ENCODE measurements around the gene FAM3D. TPM values are rescaled to one million over a fixed set of nuclear protein-coding genes. Genes with fewer than 3 reads are reported as not detected.
"Not testable (repeated sequence)": the region's sequence is repeated elsewhere in the genome, so short reads cannot be mapped to it uniquely, and the experiment has no call there.

The FAM3D gene
- total RNA-seq, 1 experiment from 2014 or later, result not detected

DNA sequence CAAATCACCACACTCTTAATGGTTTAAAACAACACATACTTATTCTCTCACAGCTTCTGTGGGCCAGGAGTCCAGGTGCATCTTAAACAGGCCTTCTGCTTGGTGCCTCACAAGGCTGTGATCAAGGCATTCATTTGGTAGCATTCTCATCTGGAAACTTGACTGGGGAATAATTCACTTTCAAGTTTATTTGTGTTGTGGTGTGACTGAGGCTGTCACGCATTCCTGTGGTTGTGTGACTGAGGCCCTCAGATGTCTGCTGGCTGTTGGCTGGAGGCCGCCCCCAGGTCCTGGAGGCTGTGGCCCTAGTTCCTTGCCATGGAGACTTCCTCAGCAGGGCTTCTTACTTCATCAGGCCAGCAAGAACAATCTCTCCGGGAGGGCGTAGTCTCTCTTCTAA is 16.9 kb upstream of the FAM3D start:
- peak; percentile 87 for DNase-seq (ENCODE audit: low read depth)

DNA sequence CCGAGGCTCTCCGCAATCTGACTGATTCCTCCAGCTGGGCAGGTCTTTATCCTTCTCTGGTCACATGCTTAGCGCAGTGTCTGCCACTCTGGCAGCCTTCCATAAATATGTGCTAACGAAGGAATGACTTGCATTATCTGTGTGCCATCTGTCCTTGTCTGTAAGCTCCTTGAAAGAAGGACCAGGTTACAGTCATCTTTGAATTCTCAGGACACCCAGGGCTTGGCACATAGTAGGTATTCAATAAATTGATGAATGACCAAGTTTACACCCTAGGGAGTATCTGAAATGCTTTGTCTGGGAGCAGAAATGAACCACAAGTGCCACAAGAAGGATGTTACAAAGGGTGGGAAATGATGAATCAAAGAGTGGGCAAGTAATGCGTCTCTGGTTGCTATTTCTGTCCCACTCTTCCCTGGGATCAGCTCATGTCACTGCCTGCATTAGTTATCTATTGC is 16.5 kb upstream of the FAM3D start:
- DNase-seq (ENCODE audit: low read depth), result no peak

DNA sequence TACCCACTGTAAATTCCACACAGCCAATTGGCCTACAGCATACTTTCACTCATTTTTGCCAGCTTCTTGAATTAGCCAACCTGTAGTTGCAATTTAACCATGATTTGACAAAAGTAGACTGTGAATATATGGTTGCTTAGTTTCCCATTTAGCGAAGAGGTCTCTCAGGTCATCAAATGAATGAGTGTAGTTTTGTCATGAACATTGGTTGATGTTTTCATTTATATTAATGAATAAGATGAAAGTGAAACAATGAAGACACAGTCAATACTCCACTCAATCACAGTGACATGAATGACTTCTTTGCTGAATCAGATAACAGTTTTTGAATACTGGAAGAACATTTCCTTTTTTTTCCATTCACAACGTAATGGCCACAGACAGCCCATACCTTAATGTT is 15.3 kb upstream of the FAM3D start:
- DNase-seq (ENCODE audit: low read depth), result no peak

DNA sequence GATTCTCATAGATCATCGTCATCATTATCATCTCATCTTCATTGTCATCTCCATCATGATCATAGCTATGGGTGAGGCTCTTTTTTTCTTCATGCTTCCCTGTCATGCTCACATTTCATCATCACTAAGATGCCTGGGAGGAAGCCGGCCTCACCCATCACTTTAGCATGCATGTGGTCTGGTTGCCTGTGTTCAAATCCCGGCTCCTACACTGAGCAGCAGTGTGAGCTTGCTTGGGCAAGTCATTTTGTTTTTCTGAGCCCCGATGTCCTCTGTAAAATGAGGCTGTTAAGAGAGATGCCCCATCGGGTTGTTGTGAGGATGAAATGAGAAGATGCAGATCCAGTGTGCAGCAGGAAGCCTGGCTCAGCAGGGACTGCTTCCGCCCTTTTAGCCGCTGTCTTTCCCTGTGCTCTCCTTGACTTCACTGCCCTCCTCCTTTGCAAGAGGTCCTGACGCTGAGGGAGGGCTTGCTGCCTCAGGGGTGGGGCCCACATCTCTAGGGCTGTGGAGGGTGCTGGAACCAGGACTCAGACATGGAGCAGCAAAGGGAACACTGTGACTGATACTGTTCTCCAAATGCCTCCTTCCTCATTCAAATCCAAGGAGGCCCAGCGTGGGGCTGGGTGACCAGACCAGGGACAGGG is 14.4 kb upstream of the FAM3D start:
- DNase-seq (ENCODE audit: low read depth), result no peak

DNA sequence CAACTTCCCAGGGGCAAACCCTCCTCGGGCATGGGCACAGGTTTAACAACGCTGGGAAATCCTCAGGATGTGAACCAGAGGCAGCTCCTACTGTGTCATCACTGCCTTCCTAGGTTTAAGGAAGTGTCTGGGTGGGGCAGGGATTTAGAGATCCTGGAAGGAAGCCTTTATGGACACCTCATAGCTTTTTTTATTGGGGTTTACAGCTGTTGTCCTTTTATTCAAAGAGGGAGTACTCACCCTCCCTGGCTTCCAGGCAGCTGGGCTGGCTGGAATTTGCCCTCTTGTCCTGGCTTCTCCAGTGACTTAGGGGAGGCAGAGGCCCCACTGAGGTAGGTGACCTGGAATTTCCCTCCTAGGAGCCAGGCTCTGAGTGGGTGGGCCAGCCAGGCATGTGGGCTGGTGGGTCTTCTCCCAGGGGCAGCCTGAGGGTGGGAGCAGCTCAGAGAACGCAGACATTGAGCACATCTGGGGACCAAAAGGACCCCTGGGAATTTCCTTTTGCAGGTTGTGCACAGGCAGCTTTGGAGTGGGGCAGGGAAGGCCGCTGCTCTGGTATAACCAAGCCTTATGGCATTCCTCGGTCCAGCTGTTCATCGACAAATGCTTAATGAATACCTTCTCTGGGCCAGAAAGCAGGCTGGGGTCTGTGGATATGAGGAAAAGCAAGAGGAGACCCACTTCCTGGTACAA is 13.5 kb upstream of the FAM3D start:
- no peak for DNase-seq (ENCODE audit: low read depth)

DNA sequence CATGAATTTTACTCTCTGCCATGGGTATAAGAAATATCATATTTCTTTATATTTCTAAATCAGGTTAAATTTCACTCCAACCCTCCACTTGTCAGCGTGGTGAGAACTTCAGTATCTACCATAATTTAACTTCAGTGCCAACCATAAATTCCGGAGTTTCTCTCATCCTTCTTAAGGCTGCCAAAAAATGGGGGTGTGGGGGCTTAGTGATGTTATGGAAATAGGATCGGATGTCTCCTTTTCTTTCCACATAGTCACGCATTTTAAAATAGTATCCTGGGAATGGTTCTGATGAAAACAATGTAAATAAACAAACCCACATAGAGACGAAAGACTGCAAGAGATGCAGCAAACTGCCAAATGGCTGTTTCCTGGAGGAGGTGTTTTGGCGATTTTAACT is 12.9 kb upstream of the FAM3D start:
- no peak for DNase-seq (ENCODE audit: low read depth)

DNA sequence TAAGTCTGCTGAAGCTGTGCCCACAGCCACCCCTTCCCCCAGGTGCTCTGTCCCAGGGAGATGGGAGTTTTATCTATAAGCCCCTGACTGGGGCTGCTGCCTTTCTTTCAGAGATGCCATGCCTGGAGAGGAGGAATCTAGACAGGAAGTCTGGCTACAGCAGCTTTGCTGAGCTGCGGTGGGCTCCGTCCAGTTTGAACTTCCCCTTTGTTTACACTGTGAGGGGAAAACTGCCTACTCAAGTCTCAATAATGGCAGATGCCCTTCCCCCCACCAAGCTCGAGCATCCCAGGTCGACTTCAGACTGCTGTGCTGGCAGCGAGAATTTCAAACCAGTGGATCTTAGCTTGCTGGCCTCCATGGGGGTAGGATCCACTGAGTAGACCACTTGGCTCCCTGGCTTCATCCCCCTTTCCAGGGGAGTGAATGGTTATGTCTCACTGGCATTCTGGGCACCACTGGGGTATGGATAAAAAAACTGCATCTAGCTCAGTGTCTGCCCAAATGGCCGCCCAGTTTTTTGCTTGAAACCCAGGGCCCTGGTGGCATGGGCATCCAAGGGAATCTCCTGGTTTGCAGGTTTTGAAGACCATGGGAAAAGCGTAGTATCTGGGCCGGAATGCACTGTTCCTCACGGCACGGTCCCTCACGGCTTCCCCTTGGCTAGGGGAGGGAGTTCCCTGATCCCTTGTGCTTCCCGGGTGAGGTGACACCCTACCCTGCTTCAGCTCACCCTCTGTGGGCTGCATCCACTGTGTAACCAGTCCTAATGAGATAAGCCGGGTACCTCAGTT is 11.8 kb upstream of the FAM3D start:
- not testable (repeated sequence) for DNase-seq (ENCODE audit: low read depth)

DNA sequence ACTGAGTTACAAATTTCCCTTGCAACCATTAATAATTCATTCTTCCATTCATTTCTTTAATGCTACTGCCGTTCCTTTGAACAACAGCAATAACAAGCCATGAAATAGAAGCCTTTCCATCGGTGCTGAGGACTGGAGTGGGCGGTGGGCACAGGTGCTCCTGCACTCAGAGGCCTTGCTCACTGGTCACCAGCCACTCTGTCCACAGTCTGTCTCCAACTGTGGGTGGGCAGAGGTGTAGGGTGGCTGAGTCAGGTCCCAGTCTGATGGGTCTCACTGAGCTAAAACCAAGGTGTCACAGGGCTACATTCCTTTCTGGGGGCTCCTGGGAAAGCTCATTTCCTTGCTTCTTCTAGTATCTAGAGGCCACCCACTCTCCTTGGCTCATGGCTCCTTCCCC is 6.3 kb upstream of the FAM3D start:
- DNase-seq (ENCODE audit: low read depth), result no peak

DNA sequence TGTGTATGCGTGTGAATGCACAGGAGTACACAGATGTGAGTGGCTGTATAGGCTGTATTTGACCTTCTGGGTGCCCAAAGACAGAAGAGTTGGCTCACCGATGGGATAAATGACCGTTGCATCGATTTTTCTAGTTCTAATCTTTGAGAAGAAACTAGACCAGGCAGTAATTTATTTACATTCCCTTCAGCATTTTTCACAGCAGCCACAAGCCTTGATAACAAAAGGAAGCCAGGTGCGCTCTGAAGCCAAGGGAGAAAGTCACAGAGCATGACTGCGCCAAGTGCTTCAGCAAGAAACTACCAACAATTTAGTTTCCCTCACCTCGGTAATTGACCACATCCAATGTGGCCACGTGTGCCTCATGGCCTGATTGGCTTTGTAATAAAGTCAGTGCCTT is 5.9 kb upstream of the FAM3D start:
- no peak for DNase-seq (ENCODE audit: low read depth)

DNA sequence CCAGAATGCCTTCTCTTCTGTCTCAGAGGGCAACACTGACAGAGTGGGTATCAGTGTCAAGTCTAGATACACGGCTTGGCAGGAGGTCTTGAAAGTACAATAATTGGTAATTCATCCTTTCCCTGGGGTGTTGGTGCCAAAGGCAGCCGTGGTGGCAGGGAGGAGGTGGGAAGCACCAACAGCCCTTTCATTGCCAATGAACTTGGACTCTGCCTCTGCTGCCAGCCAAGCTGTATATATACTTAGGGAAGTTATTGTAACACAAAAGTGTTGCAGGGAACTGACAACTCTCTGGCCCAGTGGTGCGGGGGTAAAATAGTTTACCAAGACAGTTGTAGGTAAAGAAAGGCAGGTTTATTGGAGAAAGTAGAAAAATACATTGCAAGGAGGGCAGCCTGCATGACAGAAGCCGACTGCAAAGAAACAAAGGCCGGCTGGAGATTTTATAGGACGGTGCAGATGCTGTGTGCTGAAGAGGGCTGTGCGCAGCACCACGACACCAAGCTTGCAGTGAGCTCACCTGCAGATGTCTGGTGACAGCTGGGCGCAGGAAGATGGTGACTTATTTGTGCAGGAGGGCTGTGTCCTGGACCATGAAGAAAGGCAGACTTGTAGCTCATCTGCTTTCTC is 4.0 kb upstream of the FAM3D start:
- DNase-seq (ENCODE audit: low read depth), result no peak

DNA sequence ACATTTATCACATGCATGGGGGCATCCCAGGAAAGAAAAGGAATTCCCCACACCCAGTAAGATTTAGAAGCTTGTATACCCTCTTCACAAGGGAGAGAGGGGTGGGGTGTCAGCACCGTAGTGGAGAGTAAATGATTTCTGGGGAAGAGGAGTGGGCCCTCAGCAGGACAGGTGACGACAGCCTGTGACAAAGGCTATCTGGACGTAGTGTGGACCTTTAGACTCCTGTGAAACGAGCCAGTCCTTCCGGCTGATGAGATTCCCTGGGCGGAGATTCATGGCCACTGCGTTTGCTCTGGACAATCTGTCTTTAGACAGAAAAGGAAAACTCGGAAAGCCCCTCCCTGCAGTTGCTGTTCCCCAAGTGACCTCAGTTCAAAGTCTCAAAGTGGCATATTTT is 1.7 kb upstream of the FAM3D start:
- no peak for DNase-seq (ENCODE audit: low read depth)

DNA sequence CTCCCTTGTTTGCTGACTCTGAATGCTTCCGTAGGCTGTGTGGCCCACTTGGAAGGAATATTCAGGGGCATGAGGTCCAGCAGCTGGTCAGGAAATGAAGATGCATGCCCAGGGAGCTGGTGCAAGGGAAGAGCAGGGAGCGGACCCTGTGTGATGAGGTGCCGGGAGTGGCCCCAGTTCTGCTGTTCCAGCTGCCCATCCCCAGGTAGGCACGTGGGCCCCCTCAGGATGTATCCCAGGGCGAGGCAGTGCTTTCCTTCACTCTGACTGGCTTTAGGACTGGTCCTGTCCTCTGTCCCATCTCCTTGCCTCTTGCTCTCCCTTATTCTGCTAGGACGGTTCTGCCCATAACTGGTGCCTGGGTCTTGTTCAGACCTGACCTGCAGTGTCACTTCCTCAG is 1.1 kb upstream of the FAM3D start:
- DNase-seq (ENCODE audit: low read depth), result no peak

DNA sequence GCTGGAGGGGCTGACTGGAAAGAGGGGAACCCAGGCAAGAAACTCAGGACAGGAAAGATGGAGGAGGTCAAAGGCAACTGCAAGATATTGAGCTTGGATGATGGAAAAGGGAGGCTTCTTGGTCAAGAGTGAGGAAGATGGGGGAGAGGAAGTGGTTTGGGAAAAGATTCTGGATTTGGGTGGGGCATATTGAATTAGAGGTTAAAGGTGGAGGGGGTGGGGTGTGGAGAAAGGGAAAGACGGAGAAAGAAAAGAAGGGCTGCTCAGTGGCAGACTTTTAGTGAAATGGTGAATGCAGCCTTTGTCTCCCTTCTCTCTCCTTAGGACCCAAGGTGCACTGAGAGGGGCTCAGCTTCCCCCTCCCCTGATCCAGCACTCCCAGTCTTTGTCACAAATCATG is 655 bp upstream of the FAM3D start:
- DNase-seq (ENCODE audit: low read depth), result no peak

DNA sequence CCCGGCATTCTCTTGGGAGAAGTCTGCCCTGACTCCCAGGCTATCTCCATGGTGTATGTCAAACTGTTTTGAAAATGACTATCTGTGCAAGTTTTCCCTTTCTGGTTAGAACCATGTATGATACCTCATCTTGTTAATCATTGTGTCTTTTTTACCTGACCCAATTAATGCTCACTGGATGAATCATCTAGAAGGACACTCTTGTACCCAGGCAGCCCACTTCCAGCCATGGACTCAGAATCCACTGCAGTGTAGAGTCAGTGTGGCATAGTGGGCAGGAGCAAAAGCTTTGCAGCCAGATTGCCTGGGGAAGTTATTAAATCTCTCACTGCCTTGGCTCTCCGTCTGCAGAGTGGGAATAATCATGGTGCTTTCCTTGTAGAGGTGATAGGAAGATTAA is 1.2 kb downstream of the FAM3D start:
- DNase-seq (ENCODE audit: low read depth), result no peak

DNA sequence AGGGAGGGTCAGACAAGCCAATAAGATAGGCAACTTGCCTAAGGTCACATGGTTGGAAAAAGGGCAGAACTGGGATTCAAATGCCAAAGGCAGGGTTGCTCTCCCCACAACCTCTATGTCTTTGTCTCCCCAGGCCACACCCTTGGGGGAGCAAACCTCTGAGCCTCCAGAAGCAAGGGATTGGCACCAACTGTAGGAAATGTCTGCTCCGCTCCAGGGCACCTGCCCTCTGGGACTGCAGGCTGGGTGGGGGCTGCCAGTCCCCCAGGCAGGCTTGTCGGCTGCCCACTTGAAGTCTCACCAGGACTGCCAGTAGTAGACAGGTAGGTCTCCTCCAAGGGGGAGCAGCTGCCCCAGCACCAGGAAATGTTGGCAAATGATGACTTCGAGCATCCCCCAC is 2.0 kb downstream of the FAM3D start:
- DNase-seq (ENCODE audit: low read depth), result no peak

DNA sequence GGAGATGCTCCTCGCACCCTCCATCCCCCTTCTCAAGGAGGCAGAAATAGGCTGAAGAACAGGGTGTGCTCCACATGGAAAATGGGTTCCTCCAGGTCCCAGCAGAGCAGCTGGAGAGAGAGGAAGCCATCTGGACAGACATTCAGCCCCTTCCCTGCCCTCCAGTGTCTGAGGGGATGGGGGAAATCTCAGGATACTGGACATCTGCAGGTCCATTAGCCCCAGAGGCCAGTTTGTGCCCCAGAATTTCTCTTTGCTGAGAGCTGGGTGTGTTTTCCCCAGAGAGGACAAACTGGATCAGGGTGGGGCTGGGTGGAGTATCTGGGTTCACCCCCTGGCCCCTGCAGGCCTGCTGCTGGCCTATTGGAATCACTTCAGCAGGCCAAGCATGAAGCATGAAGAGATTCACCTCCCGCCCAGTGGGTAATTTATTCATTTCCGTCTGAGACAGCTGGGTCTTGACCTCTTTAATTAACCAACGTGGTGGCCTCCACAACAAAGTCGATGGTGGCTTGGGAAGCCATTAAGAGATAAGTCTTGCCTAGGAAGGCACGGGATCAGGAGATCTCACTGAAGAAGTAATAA is 4.6 kb downstream of the FAM3D start:
- no peak for DNase-seq (ENCODE audit: low read depth)

DNA sequence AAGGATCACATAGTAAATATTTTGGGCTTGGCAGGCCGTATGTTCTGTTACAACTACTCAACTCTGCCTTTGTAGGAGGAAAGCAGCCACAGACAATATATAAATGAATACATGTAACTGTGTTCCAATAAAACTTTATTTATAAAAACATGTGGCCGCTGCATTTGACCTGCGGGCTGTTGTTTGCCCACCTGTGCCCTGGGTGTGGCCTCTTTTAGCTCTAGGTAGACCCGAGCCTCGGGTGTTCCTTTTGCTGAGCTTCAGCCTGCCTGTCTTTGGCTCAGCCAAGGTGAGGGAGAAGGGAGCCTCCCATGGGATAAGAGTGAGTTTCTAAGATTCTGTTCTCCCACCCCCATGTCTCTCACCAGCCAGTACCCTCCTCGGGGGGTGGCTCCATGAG is 5.6 kb downstream of the FAM3D start:
- DNase-seq (ENCODE audit: low read depth), result no peak

DNA sequence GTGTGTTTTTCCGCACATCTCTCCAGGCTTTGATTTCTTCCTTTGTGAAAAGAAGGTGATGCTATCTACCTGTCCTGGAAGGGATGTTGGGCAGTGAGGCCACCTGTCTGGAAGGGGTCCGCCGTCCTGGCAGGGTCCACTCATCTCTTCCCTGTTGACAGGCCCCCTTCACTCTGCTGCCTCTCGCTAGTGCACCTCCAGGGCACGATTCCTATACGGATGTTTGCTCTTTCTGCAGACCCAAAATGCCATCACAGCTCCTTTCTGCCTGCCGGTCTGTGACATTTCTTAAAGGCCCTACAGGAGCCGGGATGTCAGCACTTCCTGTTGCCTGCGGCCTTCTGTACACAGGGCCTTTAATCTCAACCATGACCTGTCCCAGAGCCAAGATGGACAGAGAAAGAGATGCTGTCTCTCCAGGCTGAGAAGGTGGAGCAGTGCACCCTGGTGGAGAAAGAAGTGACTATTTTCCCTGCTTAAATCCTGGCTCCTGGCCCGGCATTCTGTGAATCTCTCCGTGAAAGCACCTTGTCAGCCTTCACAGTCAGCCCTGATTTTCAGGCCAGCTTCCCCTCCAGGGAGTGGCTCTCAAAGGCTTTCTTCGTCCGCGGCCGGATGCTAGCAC is 7.4 kb downstream of the FAM3D start:
- DNase-seq (ENCODE audit: low read depth), result peak; percentile 42

DNA sequence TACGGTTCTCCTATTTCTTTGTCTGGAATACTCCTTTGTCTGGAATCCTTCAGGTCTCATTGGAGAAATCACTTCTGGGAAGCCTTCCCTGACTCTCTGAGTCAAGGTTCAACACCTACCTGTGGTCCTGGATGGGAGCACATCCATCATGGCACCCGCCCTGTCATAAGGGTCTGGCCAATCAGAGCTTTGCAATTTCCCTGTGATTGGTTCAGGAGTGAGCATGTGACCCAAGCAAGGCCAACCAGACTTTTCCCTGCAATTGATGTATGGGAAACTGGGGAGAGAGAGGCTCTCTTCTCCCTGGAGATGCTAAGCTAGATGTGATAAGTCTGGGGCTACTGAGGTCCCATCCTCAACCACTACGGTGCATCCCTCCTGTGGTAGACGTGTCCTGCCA is 8.1 kb downstream of the FAM3D start:
- no peak for DNase-seq (ENCODE audit: low read depth)

DNA sequence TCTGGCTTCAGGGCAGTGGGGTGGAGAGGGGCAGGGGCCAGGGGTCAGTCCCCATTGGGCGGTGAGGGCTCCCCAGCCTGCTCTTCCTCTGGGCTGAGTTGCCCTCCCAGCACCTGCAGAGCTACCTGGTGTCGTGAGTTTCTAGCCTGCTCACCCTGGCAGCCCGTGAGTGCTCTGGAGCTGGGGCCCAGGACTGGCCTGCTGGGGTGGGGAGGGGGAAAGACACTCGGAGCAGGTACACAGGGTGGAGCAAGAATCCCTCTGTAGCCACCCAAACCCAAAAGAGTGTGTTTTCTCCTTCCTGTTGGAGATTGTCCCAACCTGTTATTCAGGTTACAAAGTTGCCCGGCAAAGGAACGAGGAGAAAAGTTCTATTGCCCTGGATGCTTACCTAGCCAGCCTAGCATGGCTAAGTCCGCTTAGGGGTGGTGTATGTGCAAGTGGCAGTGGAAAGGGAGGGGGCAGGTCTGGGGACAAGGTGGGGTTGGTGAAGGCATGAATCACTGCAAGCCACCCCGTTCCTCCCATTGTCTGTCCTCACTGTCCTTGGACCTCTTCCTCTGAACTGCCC is 8.9 kb downstream of the FAM3D start:
- DNase-seq (ENCODE audit: low read depth), result no peak

DNA sequence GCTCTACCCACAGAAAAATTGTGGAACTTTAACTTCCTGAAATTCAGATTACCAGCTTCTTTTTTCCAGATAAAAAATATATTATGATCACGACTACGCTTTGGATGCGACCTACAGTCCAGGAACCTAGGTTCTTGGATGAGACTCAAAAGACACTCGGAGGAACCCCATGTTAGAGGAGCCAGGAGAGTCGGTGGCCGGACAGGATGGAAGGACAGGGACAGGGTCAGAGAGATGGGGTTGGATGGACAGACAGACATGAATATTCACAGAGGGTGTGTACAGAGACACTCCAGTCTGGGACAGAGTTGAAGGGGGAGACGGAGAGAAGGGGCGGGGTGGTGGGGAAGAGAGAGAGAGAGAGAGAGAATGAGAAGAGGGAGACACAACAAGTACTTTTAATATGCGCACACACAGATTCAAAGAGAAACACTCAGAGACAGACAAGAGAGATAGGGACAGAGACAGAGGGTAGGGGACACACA is 9.5 kb downstream of the FAM3D start:
- no peak for DNase-seq (ENCODE audit: low read depth)
